Activated naive CD4-positive, alpha-beta T cell treated with Interleukin-2 at 50 U/mL for 16 hours (primary cell): ENCODE results near the gene G6PC2.
A peak's percentile ranks its signal among the peaks of the same experiment; 100 is the strongest.
"Not testable (repeated sequence)": the region's sequence is repeated elsewhere in the genome, so short reads cannot be mapped to it uniquely, and the experiment has no call there.

Experiments
- DNase-seq: peaks from one replicate; pipeline ENCODE4 v3.0.0-alpha.2; 2020

Gene G6PC2, protein sequence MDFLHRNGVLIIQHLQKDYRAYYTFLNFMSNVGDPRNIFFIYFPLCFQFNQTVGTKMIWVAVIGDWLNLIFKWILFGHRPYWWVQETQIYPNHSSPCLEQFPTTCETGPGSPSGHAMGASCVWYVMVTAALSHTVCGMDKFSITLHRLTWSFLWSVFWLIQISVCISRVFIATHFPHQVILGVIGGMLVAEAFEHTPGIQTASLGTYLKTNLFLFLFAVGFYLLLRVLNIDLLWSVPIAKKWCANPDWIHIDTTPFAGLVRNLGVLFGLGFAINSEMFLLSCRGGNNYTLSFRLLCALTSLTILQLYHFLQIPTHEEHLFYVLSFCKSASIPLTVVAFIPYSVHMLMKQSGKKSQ

DNA sequence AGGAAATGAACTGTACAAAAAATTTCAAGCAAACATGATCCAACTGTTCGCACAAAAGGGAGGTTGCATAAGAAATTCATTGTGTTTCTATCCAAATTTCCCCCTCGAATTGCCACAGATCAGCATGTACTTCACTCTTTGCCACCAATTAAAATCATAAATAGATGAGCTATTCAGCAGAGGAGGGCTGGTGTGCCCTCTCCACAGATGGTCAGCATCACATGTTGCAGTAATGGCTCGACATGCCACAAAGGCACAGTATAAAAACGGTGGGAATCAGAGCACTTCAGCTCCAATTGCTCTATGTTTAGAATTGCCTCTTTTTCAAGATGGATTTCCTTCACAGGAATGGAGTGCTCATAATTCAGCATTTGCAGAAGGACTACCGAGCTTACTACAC lies at the start of gene G6PC2:
Gene G6PC2 (plus strand): TSS at position 289 of the 400 bp plus-strand sequence. CDS start 41 bp downstream, at position 330.
- DNase-seq = no peak

DNA sequence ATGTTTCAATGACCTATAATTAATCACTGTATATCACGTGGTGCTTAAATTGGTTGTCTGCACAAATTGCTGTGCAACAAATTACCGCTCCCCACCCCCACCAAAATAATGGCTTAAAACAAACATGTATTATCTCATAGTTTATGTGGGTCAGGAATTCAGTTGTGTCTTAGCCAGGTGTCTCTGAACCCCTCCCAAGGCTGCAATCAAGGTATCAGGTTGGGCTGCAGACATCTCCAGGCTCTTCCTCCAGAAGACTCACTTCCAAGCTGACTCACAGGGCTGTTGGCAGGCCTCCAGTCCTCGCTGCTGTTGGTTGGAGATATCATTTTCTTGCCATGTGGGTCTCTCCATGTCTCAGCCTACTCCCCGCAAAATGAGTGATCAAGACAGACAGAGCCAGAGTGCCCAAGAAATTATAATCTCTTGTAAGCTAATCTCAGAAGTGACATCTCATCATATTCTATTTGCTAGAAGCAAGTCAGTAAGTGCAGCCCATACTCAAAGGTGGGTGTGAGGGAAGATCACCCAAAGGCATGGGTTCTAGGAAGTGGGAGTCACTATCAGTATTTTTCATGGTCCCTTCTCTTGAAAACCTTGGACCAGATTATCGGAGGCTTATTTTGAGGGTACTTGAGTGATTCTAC lies 49.3 kb upstream of the G6PC2 start:
- DNase-seq = no peak

DNA sequence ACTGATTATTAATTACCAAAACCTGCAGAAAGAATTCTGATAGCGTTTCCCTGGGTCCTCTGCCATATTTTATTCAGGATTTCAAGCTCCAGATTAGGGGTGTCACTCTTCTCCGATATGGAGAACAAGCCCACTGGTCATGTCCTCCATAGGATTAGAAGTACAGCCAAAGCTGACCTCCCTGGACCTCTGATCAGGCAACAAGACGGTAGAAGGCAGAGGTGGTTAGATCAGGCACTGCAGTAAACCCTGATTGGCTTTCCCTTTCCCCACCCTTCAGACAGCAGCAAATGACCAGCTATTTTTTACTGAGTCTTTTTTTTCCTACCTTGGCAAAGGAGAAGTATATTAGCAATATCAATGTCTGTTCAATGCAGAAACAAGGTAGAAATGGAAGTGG lies 48.6 kb upstream of the G6PC2 start:
- no peak for DNase-seq

DNA sequence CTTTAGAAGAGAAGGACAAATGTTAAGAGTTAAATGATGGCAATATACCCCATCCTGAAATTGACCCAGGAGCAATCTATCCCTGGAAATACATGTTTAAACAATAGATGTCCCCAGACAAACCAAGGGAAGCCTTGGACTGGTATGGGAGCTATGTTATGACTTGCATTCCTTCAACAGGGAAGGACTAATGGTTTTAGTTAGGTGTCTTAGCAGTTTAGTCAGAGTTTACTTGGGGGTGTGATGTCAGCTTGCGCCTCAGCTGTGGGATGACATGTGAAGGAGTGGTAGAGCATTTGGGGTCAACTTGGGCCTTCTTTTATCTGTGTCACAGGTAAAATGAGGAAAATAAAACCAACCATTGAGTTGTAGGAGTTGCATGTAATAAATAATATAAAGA lies 47.6 kb upstream of the G6PC2 start:
- DNase-seq = no peak

DNA sequence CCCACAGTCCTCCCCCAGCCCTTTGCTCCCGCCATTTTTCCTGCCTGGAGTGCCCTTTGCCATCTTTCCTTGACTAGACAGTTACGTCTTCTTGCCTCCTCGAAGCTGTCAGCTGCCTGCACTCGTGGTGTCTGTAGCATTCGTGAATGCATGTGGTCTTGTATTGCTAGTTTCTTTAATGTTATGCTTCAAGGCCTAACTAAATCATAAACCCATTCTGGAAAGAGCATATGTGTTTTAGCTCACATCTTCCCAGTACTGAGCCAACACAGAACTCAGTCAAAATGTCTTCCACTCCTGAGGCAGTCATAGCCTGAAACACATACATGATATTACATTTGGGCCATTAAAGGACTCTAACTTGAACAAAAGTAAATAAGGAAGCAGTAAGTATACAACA lies 46.4 kb upstream of the G6PC2 start:
- DNase-seq = no peak

DNA sequence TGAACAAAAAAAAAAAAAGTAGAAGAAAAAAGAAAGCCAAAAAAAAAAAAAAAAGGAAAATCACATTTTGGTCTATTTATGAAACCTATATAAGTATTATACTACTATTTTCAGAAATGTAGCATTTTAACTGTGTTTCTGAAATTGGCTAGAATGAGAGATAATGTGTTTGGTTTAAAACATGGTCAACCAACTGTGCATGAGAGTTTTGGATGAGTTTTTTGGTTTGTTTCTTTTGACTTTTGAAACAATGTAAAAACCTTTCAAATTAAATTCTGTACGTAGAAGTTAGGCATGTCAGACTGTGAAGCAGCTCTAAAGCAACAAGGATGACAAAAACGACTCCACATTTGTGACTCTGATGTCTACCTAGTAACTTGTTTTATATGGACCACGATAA lies 45.5 kb upstream of the G6PC2 start:
- DNase-seq = no peak

DNA sequence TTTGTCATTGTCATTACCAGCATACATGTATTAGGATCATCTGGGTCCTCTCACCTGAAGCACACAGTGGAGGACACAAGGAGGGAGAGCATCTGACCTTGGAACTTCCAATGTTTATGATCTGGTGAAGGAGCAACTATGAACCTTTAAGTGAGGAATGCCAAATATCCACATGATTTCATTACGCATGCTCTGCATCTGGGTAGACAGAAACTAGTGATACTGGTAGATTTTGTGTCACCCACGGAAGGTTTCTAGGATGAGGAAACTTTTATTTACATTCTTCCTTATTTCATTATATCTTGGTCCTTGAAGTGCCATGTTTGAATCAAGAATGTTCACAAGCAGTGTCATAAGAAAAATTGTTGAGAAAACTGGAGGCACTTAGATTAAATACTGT lies 42.9 kb upstream of the G6PC2 start:
- no peak for DNase-seq

DNA sequence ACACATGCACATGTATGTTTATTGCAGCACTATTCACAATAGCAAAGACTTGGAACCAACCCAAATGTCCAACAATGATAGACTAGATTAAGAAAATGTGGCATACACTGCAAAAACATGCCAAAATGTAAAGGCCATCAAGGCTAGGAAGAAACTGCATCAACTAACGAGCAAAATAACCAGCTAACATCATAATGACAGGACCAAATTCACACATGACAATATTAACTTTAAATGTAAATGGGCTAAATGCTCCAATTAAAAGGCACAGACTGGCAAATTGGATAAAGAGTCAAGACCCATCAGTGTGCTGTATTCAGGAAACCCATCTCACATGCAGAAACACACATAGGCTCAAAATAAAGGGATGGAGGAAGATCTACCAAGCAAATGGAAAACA lies 33.9 kb upstream of the G6PC2 start:
- DNase-seq = not testable (repeated sequence)

DNA sequence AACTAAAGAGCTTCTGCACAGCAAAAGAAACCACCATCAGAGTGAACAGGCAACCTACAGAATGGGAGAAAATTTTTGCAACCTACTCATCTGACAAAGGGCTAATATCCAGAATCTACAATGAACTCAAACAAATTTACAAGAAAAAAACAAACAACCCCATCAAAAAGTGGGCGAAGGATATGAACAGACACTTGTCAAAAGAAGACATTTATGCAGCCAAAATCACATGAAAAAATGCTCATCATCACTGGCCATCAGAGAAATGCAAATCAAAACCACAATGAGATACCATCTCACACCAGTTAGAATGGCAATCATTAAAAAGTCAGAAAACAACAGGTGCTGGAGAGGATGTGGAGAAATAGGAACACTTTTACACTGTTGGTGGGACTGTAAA lies 30.7 kb upstream of the G6PC2 start:
- DNase-seq = not testable (repeated sequence)

DNA sequence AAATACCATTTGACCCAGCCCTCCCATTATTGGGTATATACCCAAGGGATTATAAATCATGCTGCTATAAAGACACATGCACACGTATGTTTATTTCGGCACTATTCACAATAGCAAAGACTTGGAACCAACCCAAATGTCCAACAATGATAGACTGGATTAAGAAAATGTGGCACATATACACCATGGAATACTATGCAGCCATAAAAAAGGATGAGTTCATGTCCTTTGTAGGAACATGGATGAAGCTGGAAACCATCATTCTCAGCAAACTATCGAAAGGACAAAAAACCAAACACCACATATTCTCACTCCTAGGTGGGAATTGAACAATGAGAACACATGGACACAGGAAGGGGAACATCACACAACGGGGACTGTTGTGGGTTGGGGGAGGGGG lies 30.3 kb upstream of the G6PC2 start:
- not testable (repeated sequence) for DNase-seq

DNA sequence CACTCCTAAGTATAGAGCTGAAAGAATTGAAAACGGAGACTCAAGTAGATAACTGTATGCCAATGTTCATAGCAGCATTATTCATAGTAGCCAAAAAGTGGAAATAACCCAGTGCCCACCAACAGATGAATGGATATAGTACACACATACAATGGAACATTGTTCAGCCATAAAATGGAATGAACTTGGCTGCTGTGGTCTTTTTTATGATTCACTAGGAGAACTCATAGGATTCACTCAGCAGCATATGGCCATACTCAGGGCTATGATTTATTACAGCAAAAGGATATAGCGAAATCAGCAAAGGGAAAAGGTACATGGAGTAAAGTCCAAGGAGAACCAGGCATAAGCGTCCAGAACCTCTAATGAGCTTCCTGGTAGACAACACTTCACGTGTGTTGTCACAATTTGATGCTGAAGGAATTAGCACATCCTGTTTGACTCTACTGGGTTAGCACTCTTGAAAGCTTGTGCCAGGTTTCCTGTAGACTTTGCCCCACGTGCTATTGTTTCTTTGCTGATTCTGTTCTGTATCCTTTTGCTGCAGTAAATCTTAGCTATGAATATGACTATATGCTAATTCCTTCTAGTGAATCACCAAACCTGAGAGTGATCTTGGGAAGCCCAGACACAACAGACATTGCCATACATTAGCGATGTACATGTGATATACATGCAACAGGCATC lies 26.6 kb upstream of the G6PC2 start:
- DNase-seq = no peak

DNA sequence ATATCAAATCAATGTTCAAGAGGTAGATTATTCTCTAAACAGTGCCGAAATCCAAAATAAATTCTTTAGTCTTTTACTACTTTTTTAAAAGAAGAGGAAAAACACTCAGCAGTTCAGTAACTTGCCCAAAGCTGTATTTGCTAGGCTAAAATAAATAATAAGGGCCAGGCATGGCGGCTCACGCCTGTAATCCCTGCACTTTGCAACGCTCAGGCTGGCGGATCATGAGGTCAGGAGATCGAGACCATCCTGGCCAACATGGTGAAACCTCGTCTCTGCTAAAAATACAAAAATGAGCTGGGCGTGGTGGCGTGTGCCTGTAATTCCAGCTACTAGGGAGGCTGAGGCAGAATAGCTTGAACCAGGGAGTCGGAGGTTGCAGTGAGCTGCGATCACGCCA lies 18.9 kb upstream of the G6PC2 start:
- DNase-seq = not testable (repeated sequence)

DNA sequence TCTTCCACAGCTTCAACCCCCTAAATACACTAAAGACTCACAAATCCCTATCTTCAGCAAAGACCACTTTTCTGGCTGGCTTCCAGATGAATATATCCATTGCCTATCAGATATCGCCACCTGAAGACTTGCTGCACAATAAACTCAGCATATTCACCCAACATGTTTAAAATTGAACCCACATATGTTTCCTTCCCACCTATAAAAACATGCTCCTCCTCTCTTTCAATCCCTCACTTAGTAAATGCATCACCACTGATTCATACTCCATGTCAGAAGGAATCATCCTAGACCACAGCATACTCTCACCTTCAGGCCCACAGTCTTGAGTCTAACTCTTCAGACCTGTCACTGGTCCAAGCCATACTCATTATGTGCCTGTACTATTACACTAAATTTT lies 16.1 kb upstream of the G6PC2 start:
- DNase-seq = no peak

DNA sequence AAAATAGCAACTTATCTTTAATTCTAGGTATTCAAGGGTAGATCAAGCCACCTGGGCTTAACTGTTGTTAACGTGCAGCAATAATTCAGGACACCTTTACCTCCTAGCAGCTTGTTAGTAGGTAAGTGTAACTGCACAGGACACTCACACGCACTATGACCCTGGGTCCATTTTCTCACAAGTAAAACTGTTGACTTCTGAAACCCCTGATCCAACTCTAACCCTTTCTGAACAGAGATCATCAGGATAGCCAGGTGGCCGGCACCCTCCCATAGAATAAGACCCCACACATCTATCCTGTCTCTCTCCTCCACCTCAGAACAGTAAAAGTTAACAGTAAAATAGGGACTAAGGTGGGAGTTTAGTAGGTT lies 11.5 kb upstream of the G6PC2 start:
- DNase-seq = no peak

DNA sequence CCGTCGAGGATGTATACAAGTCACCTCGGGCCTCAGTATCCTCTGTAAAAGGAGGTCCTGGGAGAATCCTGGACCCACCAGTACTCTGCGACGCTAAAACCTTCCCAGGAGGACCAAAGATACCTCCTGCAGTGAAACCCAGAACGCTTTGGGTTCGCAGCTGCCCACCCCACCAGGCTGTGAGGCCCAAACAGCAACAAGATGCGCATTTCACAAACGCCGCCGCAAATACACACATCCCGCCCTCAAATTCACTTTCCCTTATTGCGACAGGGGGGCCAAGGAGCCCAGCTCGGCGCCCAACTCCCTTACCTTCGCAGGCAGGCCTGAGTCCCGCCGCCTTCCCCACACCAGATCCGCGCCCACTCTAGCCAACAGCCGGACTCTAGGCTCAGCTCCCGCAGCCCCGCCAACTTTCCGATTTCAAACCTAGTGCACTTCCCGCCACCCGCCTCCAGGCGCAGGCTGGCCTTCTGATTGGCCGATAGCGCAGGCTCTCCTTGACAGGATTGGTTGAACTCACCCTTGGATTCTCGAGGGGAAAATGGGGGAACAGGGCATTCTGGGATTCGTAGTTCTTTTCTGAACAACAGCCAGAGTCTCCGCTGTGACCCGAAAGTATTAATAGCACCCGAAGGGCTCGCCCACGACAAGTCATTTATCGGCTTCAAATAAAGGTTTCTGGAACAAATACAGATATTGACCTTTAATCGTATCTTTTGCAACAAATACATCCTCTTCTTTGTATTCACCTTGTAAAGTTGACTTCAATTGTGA lies 10.9 kb upstream of the G6PC2 start, which contains the start of gene SPC25:
Gene SPC25 (minus strand): TSS at position 425 of the 777 bp plus-strand sequence. CDS start 911 bp downstream, outside the sequence.
- peak; percentile 87 for DNase-seq

DNA sequence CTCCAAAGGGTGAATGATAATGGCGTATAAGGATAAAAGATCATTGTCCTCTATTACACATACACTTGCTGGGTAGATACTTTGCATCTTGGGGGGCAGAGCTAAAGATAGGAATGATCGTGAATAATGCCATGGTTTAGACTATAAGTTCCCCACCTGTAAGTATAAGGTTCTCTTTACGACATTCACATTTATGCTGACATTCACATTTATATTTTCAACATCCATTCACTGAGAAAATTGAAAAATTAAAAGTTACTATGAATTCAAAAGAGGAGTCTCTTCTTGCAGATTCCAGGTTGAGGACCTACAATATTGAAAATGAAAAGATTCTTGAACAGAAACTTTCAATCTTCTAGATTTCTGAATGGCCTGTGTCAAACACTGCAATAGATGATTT lies 8.8 kb upstream of the G6PC2 start:
- DNase-seq = no peak

DNA sequence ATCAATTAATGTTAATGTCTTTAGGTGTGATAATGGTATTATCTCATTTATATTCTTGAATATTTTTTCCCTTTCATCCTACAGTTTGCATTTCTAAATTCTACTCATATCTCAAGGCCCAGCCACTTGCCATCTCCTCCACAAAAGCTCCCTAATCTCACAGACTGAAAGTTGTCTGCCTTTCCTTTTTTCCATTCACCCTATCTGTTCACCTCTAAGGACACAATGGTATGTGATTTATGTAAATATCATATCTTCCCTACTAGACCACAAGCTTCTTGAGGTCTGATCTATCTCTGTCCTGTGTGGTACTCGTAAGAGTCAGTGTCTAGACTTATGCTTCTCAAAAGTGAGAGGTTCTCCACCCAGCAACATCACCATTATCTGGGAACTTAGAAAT lies 7.0 kb upstream of the G6PC2 start:
- no peak for DNase-seq

DNA sequence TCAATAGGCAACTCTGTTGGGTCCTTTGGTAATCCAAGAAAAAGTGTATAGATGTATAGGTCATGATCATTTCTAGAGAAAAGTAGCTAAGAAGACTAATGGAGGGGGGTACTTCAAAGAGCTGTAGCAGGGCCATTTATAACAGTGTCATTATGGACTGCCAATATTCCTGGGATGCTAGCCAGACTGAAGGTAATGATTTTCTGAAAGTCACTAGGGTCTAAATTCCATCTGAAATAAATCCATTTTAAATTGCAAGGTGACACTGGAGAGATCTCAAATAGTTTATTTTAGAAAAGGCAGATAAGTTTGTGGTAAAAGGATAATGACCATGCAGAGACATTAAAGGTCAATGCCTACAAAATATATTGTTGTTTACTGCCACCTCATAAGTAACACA lies 6.4 kb upstream of the G6PC2 start:
- DNase-seq = no peak

DNA sequence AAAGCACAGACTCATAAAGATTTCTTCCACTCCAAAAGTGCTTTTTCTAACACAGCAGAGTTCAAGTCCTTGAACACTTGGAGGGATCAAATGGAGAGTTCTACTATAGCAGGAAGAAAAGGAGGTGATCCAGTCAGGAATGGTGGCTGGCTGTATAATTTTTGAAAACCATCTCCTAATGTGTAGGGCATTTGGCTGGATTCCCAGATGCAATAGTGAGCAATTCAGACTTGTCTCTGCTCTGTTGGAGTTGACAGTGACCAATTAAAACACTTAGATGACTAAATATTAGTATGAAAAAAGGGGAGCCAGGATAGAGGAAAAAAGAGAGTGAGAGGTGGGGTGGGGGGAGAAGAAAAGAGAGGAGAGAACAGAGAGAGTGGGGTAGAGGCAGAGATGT lies 5.3 kb upstream of the G6PC2 start:
- no peak for DNase-seq

DNA sequence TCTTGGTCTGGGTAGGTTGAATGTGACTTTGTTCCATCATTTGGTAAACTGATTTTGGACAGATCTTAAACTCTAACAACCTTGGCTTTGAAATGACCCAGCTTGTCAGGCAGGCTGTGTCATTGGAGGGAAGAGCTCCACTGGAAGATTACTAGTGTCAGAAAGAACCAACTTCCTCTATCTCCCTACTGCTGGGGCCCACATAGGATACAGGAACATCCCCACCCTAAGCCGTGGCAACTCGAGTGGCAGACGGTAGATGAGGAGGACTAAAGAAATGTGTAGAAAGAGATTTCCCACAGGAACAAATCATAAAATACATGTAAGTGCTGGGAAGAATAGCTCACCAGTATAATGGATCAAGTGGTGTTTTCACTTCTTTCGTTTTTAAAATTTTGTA lies 4.3 kb upstream of the G6PC2 start:
- no peak for DNase-seq

DNA sequence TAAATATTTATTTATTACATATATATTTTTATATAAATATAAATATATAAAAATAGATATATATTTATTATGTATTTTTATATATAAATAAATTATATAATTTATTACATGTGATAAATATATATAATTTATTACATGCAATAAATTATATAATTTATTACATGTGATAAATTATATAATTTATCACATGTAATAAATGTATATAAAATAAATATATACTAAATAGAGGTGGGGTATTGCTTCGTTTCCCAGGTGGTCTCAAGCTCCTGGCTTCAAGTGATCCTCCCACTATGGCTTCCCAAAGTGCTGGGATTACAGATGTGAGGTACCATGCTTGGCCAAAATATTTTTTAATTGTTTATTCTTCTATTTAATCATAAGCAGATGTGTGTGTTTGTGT lies 3.6 kb upstream of the G6PC2 start:
- no peak for DNase-seq

DNA sequence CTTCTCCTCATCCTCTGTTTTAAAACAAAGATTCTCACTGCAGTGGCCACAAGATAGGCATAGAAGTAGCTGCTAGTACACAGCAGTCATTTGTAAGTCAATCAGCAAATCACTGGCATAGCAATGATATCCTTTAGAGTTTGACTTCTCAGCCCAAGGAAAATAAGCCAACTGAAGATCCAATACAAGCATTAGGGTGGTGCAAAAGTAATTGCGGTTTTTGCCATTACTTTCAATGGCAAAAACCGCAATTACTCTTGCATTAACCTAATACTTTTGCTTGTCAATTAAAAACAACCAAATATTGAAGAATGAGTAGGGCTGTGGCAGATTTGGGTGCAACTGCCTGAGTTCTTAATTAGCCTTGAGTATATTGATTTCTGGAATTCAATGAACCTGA lies 2.8 kb downstream of the G6PC2 start:
- DNase-seq = no peak

DNA sequence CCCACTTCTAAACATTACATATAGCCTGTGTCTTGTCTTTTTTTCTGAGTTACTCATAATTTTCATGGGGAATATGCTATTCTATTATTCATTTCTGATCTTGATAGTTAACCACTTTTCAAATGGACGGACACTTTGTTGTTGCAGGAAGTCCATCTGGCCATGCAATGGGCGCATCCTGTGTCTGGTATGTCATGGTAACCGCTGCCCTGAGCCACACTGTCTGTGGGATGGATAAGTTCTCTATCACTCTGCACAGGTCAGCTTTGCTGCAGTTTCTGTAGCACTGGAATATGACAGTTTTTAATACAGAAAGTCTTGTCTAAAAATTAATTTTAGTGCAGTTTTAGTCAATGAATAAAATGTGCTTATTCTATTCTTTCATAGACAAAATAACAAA lies 3.3 kb downstream of the G6PC2 start:
- DNase-seq = no peak
